ENCODE results near the gene PLXNA4. TPM values are rescaled to one million over a fixed set of nuclear protein-coding genes. Genes with fewer than 3 reads are reported as not detected.

PLXNA4 gene
- total RNA-seq, 1 donor from 2014 or later = 10.6 TPM

DNA sequence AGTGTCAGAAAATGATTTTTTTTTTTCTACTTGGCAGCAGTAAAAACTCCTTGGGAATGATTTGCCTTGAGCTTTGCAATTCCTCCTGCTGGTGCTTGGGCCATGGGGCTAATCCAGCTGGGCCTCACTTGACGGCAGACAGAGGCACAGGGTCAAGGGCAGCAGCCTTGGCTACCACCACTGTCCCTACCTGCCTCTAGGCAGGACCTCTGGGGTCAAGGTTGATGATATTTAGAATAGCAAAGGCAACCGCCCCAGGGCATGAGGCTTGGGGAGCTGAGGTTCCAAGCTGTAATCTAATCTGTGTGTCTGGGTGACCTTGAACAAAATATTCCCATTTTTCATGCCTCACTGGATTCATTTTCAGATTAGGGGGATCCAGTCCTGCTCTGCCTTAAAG, 327.4 kb downstream of the PLXNA4 start:
- intact Hi-C loops (cut with micrococcal nuclease) = no loop called here

- intact Hi-C loops (cut with micrococcal nuclease) = no loop called here
Measured at GRCh38 chr7:132247995-132248618, 328.2 kb downstream of the PLXNA4 start.

DNA sequence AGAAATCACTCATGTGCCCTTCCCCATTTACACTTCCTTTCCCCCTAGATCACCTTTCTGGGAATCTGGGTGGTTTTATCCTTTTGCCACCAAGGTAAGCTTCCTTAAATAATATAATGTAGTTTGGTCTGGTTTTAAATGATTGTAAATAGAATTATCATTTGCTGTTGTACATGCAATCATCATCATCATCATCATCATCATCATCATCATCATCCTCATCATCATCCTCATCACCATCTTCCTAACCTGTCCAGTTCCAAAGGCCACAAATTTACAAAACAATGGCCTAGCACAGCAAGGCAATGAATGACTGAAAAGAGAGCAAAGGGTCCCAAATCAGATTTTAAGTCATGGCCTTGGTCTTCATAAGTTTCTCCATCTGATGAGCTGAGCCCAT, 329.7 kb downstream of the PLXNA4 start:
- intact Hi-C loops (cut with micrococcal nuclease) = no loop called here

DNA sequence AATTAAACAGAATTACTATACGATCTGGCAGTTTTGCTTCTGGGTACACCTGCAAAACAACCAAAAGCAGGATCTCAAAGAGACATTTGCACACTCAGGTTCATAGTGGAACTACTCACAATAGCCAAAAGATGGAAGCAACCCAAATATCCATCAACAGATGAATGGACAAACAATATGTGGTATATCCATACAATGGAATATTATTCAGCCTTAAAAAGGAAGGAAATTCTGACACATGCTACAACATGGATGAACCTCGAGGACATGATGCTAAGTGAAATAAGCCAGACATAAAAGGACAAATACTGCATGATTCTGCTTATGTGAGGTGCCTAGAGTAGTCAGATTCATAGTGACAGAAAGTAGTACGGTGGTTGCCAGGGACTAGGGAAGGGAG, 330.7 kb downstream of the PLXNA4 start:
- intact Hi-C loops (cut with micrococcal nuclease) = no loop called here

DNA sequence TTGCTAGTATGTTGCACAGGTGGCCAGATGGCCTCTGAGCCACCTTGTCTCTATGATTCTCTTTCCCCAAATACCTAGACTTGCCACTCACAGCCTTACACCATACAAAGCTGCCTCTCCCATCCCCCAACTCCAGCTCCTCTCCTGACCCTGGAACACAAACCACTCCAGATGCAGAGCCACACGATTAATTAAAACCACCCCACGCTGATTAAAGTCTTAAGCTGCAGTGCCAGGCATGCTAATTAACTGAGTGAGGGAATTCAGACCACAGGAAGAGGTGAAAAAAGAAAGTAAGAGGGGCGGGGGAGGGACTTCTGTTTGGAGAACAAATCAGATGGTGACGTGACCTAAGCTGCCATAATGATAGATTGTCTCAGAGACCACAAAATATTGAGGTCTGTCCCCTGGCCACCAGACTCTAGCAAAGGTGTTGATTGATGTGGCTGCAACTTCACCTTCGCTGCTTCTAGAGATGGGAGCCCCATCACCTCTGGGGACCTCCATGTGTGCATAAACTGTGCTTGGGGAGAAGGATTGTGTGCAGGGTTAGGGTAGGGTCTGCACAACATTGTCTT, 331.3 kb downstream of the PLXNA4 start:
- intact Hi-C loops (cut with micrococcal nuclease) = no loop called here

GRCh38 chr7:132243463-132243862, 332.8 kb downstream of the PLXNA4 start:
- intact Hi-C loops (cut with micrococcal nuclease) = no loop called here

GRCh38 chr7:132243051-132243450, 333.2 kb downstream of the PLXNA4 start:
- intact Hi-C loops (cut with micrococcal nuclease) = no loop called here

DNA sequence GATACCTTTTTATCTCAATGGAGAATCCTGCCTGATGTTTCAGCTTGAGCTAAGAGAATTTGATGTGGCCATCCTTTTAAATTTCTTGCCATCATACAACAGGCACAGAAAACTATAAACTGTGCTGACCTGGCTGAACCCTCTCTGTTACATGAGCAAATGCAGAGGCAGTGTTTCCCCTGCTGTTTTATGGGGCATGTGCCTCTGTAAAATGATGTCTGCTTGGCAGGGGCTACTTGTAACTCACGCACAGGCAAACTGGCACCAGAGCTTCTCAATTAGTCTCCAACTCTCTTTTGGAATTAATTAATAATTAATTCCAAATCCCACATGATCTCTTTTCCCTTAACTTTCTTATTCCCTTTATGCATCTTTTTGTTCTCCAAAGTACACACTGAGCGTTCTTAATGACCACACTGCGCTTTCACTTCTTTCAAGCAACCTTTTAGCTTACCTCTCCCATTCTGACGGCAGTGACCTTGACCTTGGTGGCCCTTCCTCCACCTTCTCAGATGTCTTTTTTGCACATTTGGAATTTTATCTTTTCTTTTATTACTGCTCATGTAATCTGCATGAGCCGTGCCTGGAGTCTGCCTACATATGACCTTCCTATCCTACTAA, 334.0 kb downstream of the PLXNA4 start:
- intact Hi-C loops (cut with micrococcal nuclease) = no loop called here

- intact Hi-C loops (cut with micrococcal nuclease) = no loop called here
Measured at GRCh38 chr7:132240821-132241422, 335.3 kb downstream of the PLXNA4 start.

GRCh38 chr7:132240262-132240661, 336.0 kb downstream of the PLXNA4 start:
- intact Hi-C loops (cut with micrococcal nuclease) = no loop called here

- intact Hi-C loops (cut with micrococcal nuclease) = no loop called here
Measured at GRCh38 chr7:132239422-132239994, 336.8 kb downstream of the PLXNA4 start.

DNA sequence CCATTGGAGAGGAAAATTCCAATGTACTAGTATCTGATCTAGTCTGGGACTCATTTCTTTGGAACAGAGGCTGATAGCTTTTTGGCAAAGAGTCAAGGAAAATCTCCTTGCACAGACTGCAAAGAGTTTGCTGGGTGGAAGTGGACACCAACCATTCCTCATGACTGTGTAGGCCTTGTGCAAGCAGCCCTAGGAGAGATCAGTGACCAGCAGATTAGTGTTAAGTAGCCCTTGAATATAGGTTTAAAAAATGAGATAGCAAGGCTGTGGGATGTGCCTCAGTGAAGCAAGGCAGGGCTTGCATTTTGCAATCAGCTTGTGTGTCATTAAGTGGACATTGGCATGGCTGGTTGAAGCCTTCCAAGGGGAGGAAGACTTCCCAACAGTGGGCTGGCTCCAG, 341.6 kb downstream of the PLXNA4 start:
- intact Hi-C loops (cut with micrococcal nuclease) = no loop called here

- intact Hi-C loops (cut with micrococcal nuclease) = no loop called here
Measured at GRCh38 chr7:132232406-132232805, 343.9 kb downstream of the PLXNA4 start.

DNA sequence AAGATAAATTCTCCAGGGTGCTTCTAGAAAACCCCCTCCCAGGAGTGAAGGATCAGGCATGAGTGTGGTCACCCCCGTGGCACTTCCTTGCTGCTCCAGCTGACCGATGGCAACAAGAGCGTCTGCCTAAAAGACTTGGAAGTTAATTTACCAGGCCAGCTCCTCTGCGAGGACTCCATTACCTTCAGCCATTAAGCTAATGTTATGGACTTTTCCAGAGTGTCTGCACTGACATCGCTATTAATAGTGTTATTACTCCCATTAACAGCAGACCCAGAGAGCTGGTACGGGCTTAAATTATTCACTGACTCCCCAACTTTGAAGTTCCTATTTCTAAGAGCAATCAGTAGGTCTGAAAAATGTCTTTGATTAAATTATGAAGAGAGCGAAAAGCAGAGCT, 345.8 kb downstream of the PLXNA4 start:
- intact Hi-C loops (cut with micrococcal nuclease) = no loop called here

DNA sequence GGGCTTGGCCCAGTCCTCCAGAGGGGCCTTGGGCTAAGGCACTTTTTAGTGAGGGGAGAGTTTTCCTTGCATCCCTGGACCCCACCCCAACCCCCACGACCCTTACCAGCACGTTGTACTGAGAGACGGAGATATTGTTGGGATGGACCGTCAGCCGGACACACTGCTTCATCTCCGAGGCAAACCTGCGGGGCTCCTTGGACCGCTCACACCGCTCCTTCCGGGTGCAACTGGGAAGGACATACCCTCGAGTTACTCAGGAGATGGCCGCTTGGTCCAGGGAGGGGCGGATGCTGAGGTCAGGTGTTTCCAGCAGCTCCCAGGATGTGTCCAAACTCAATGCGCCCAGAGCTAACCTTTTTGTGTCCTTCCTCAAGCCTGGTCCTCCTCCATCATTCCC, 348.0 kb downstream of the PLXNA4 start:
- intact Hi-C loops (cut with micrococcal nuclease) = no loop called here

DNA sequence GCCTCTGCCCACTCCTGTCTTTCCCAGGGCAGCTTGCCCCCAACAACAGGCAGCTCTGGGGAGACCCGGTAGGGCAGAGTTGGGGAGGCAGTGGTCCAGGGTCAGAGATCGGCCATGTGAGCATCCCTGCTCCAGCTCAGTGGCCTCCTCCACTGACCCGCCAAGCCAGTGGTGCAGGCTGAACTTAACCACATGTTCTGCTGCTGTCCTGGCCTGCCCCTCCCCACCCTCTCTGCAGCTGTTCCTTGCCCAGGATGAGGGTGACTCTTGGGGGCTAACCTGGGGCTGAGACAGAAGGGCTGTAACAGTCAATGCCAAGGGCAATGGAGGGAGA, 349.3 kb downstream of the PLXNA4 start:
- intact Hi-C loops (cut with micrococcal nuclease) = no loop called here

- intact Hi-C loops (cut with micrococcal nuclease) = no loop called here
Measured at GRCh38 chr7:132226046-132226956, 350.0 kb downstream of the PLXNA4 start.

DNA sequence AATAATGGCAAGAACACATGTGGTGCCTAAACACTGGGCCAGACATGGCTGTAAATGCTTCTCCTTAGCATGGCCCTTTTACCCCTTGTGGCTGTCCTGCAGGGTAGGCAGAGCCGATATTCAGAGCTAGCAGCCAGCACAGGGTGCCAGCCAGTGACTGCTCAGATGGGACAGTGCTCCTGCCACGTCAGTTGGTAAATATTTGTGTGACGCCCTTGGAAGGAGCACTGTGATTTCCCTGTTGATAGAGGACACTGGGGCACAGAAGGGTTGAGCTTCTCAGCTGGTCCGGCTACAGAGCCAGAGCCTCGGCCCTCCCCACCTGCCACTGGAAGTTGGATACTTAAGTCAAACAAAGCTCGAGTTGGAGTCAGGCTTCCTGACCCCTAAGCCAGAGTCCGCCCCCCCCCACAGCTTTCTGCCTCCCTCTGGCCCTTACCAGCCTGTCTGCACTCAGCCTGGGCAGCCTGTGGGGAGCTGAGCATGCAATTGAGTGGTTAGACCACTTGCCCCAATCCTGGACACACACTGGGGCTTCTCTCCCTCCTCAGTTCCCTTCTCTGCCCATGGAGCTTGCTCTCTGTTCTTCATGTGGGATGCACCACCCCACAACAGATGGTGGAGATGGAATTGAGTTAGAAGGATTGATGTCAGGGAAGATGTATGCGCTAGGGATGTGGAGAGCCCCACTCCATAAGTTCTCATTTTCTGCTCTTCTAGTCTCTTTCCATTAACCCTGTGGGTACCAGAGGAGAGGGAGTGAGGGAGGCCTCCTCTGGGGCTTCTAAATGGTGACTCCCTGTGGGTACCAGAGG, 350.8 kb downstream of the PLXNA4 start:
- intact Hi-C loops (cut with micrococcal nuclease) = no loop called here

- intact Hi-C loops (cut with micrococcal nuclease) = no loop called here
Measured at GRCh38 chr7:132221356-132221755, 354.9 kb downstream of the PLXNA4 start.

DNA sequence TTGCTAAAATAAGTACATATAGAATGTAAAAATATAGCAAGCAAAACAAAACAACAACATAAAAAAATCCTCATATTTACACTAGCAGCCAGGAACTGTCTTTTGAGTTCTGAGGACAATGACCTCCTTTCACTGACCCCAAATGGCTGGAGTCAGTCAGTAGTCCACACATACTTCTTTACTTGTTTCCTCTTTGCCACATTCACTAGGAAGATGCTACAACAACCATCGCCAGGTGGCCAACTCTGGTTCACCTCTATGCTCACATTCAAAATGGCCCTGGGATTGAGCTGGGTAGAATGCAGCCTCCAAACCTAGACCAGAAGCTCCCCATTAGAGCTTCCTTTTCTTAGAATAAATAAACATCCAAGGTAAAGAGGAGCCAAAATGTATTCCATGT, 356.2 kb downstream of the PLXNA4 start:
- intact Hi-C loops (cut with micrococcal nuclease) = no loop called here

DNA sequence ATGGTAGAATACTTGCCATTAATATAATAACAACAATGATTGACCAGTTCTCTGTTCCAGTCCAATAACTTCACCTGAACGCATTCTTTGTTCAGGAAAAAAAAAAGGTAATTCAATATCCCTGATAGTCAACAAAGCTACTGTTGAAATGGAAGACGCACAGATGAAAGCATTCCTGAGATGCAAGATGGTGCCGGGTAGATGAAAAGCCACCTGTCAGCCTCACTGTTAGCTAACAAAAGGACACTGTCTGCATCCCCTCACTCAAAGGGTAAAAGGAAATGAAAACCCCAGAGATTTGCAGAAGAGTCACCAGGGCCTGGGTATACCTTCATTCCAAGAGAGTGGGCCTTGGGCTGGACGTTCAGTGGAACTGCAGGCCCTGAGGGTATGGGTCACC, 357.4 kb downstream of the PLXNA4 start:
- intact Hi-C loops (cut with micrococcal nuclease) = no loop called here

All from T-helper 2 cell treated with Interferon-gamma antibody and Interleukin-4, amounts not matched to agents 100 ng/mL and 5 ng/mL, for 36 hours (primary cell).